Smooth muscle cell (in vitro differentiated cells): ENCODE measurements around the gene CLPX. TPM values are rescaled to one million over a fixed set of nuclear protein-coding genes. Genes with fewer than 3 reads are reported as not detected.

Experiments
- DNase-seq: peaks from one replicate; lab custom pipeline; 2025; ENCODE audit not compliant: unreplicated experiment; lab: John Stamatoyannopoulos, UW
- H2AFZ ChIP-seq: fragments of 200-600 bp; sonication (generic); 2 replicates; pipeline ENCODE4 v1.6.0; 2016; ENCODE audit warnings: antibody characterized with exemption, low read depth, mild to moderate bottlenecking
- H3F3A ChIP-seq: fragments of 200-600 bp; sonication (generic); 2 replicates; pipeline ENCODE4 v1.6.0; 2017; ENCODE audit warnings: antibody characterized with exemption, low read depth
- H3K27ac ChIP-seq: fragments of 200-600 bp; sonication (generic); 2 replicates; pipeline ENCODE4 v1.5.1; 2016; ENCODE audit warnings: low read depth, mild to moderate bottlenecking
- H3K27me3 ChIP-seq: fragments of 200-600 bp; sonication (generic); 2 replicates; pipeline ENCODE4 v1.6.1; 2016; ENCODE audit warnings: low read depth, mild to moderate bottlenecking
- H3K36me3 ChIP-seq: fragments of 200-600 bp; sonication (generic); 2 replicates; pipeline ENCODE4 v1.5.1; 2016; ENCODE audit warnings: low read depth
- H3K4me1 ChIP-seq: fragments of 200-600 bp; sonication (generic); 2 replicates; pipeline ENCODE4 v1.5.1; 2016; ENCODE audit warnings: low read depth
- H3K4me2 ChIP-seq: fragments of 200-600 bp; sonication (generic); 2 replicates; pipeline ENCODE4 v1.6.0; 2016; ENCODE audit warnings: mild to moderate bottlenecking
- H3K4me3 ChIP-seq: fragments of 200-600 bp; sonication (generic); 2 replicates; pipeline ENCODE4 v1.5.1; 2016; ENCODE audit warnings: mild to moderate bottlenecking
- H3K79me2 ChIP-seq: fragments of 200-600 bp; sonication (generic); 2 replicates; pipeline ENCODE4 v1.6.0; 2016; ENCODE audit warnings: low read depth, mild to moderate bottlenecking
- H3K9ac ChIP-seq: fragments of 200-600 bp; sonication (generic); 2 replicates; pipeline ENCODE4 v1.6.0; 2016; ENCODE audit warnings: low read depth
- H3K9me3 ChIP-seq: fragments of 200-600 bp; sonication (generic); replicated peaks from 2 replicates; pipeline ENCODE4 v1.5.1; 2016; ENCODE audit warnings: low read depth
- H4K20me1 ChIP-seq: fragments of 200-600 bp; sonication (generic); 2 replicates; pipeline ENCODE4 v1.6.0; 2016; ENCODE audit warnings: low read depth
- CTCF ChIP-seq: fragments of 200-600 bp; sonication (generic); IDR thresholded peaks from 2 replicates; pipeline ENCODE4 v1.5.1; 2017; ENCODE audit warnings: borderline replicate concordance, mild to moderate bottlenecking, antibody characterized with exemption; ENCODE audit not compliant: insufficient read depth, poor library complexity, severe bottlenecking
- WGBS: methylation state at CpG from one replicate; pipeline ENCODE4 v1.1.7; 2016; ENCODE audit warnings: low lambda C conversion rate; 5-methylcytosine and 5-hydroxymethylcytosine counted together
- polyA plus RNA-seq: library from polyadenylated mRNA; unstranded; fragments of >200 nt; fragmentation: Nextera tagmentation; extraction: Ambion mirVana; gene quantifications from 2 replicates; pipeline ENCODE4 v1.2.1, GENCODE V29; 2016
- total RNA-seq: library from RNA; depleted of rRNA; stranded (reverse); fragments of >200 nt; gene quantifications from 2 replicates; pipeline ENCODE4 v1.2.3, GENCODE V29; 2014

CLPX gene
- total and polyA plus RNA-seq, 2 experiments from 2014 or later = 21.8 to 34.8 TPM

- no peaks in the 10 kb centered on the region for H3K36me3 ChIP-seq
- no peak overlapping the region for H3K9ac ChIP-seq
- no peaks in the 10 kb centered on the region for H4K20me1 ChIP-seq
- no peaks in the 10 kb centered on the region for H3K4me1 ChIP-seq
- no peak overlapping the region for H2AFZ ChIP-seq
- H3K4me2 ChIP-seq = no peak overlapping the region
- DNase-seq = no peak
- no peak for TF ChIP-seq CTCF
- no peak overlapping the region for H3K4me3 ChIP-seq
- no peaks in the 10 kb centered on the region for H3K9me3 ChIP-seq
- WGBS = 91% methylated on average over 10 of the region's 10 CpGs
- no peak overlapping the region for H3K27ac ChIP-seq
- H3K79me2 ChIP-seq = no peaks in the 10 kb centered on the region
- no peaks in the 10 kb centered on the region for H3F3A ChIP-seq
- H3K27me3 ChIP-seq = no peaks in the 10 kb centered on the region
Observed at GRCh38 chr15:65217526-65218482, 32.7 kb upstream of the CLPX start.

- H3F3A ChIP-seq = peaks cover 3% of the 10 kb centered on the region
- no peak overlapping the region for H3K4me3 ChIP-seq
- DNase-seq = no peak
- H3K27me3 ChIP-seq = no peaks in the 10 kb centered on the region
- no peak overlapping the region for H3K27ac ChIP-seq
- H3K9me3 ChIP-seq = no peaks in the 10 kb centered on the region
- no peak overlapping the region for H2AFZ ChIP-seq
- no peak overlapping the region for H3K9ac ChIP-seq
- no peak overlapping the region for H3K4me2 ChIP-seq
- no peaks in the 10 kb centered on the region for H3K36me3 ChIP-seq
- peaks cover 13% of the 10 kb centered on the region for H3K4me1 ChIP-seq
- no peak for TF ChIP-seq CTCF
- no peaks in the 10 kb centered on the region for H3K79me2 ChIP-seq
- no peaks in the 10 kb centered on the region for H4K20me1 ChIP-seq
Observed at GRCh38 chr15:65215496-65215895, 30.4 kb upstream of the CLPX start.

GRCh38 chr15:65214010-65214409 lies 28.9 kb upstream of the CLPX start:
- no peak for DNase-seq
- no peak overlapping the region for H3K4me2 ChIP-seq
- H3F3A ChIP-seq = peaks cover 4% of the 10 kb centered on the region
- peaks cover 28% of the 10 kb centered on the region for H3K4me1 ChIP-seq
- no peak overlapping the region for H3K27ac ChIP-seq
- H4K20me1 ChIP-seq = no peaks in the 10 kb centered on the region
- no peak for TF ChIP-seq CTCF
- H3K9ac ChIP-seq = no peak overlapping the region
- no peaks in the 10 kb centered on the region for H3K36me3 ChIP-seq
- no peaks in the 10 kb centered on the region for H3K27me3 ChIP-seq
- H3K79me2 ChIP-seq = no peaks in the 10 kb centered on the region
- H2AFZ ChIP-seq = no peak overlapping the region
- H3K9me3 ChIP-seq = no peaks in the 10 kb centered on the region
- H3K4me3 ChIP-seq = no peak overlapping the region
- WGBS = 88% methylated on average over 4 of the region's 4 CpGs
